ENCODE results near the gene CDC42BPG.

DNA sequence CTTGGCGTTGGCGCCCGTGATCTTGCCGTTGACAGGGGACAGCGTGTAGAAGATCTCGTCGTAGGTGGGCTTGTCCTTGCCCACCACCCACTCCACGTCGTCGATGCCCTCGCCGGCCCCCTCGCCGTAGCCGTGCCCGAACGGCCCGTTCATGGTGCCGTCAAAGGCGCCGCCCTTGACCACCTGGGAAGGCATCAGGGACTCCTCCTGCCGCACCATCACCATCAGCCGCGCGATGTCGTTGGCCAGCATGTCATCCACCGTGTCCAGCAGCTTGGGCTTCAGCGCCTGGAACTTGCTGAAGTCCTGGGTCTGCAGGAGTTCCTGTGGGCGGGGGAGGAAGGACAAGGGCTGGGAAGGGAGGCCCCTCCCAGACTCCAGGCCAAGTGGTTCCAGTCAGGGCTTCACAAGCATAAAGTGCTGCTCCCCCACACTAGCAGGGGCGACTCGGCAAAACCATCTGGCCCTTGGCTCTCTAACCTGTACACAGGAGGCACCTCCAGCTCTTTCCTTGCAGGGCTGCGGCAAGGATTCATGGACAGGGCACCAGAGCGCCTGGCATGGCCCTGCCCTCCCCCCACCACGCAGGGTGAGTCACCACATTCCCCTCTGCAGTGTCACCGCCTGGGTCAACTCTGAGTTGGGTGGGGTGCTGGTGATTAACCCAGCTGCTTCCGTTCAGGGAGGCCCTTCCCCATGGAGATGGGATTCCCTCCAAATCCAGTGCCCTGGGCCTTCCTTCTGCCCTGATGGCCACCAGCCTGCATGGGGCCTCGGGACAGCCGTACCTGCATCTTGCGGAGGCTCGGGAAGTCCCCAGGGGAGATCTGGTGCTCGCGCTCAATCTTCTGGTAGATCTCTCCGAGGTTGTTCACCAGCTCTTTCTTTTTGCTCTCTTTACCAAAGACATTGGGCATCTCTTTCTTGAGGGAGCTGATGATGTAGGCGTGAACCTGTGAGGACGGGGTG lies 10.4 kb upstream of the CDC42BPG start:
- TF ChIP-seq GATA2 (IDR thresholded peaks at IDR 0.05; ENCODE audit: low read depth, low read length): no peak
- TF ChIP-seq GATA3 (IDR thresholded peaks at IDR 0.05; ENCODE audit: low read depth, low read length): no peak

Data from SH-SY5Y (cell line).